ENCODE results near the gene IGF1.

DNA sequence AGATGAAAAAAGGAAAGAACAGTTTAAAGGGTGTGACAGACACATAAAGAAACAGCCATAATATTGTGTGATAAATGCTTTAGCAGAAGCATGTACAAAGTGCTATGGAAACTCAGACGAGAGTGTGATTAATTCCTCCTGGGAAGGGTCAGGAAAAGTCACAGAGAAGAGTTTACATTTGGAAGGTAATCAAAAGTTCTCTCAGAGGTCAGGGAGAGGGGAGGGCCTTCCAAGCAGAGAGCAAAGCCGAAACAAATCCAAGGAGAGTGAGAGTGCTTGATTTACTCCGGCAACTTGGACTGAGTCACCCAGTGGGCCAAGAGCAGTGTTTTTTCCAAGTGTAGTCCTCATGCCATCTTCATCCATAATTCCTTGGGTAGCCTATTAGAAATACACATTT is 108.3 kb downstream of the IGF1 start:
- TF ChIP-seq, protein P1, sequence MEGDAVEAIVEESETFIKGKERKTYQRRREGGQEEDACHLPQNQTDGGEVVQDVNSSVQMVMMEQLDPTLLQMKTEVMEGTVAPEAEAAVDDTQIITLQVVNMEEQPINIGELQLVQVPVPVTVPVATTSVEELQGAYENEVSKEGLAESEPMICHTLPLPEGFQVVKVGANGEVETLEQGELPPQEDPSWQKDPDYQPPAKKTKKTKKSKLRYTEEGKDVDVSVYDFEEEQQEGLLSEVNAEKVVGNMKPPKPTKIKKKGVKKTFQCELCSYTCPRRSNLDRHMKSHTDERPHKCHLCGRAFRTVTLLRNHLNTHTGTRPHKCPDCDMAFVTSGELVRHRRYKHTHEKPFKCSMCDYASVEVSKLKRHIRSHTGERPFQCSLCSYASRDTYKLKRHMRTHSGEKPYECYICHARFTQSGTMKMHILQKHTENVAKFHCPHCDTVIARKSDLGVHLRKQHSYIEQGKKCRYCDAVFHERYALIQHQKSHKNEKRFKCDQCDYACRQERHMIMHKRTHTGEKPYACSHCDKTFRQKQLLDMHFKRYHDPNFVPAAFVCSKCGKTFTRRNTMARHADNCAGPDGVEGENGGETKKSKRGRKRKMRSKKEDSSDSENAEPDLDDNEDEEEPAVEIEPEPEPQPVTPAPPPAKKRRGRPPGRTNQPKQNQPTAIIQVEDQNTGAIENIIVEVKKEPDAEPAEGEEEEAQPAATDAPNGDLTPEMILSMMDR (IDR thresholded peaks at IDR 0.05 in 4 of 5, conservative IDR thresholded peaks at IDR 0.05 in 1 of 5), result no peak
- TF ChIP-seq POLR2A (IDR thresholded peaks at IDR 0.05), result no peak
